Effector CD4-positive, alpha-beta T cell (primary cell): ENCODE measurements around the gene PAPSS2.

Experiments used
- DNase-seq: peaks from one replicate; pipeline ENCODE4 v3.0.0-alpha.2; 2020

Gene PAPSS2

DNA sequence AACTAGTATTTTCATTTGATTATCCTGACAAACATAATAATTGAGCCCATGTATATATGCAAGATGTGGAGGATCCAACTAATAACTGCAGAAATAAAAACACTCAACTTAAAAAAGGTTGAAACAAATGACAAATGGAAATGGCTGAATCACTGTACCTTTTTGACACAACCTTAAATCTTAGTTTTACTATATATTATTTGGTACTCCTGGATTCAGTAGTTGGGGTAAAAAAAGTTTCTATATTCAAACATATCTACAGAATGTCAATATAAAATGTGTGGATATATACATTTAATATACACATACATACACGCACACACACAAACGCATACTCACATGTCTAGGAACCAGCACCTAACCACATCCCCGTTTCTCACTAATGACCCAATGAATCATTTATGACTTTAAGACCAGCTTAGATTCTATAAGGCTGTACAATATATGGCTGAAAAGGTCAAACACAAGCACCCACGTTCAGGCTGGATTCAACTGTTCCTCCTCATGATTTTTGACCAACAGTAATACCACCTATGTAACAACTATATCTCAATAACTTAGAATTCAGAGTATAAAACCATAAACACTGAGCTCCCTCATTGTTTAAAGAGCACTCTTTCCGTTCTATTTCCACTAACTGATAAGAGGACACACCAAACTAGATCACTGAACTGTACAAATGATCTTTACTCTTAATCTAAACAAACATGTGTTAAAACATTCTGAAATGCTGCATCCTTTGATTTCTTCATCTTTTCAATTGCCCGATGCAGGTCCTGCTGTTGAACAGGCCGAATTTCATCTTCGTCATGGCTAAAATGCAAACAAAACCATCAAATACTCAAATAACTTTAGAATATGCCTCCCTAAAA, 94.6 kb downstream of the PAPSS2 start:
- no peak for DNase-seq

GRCh38 chr10:87757685-87758084, 98.0 kb downstream of the PAPSS2 start:
- DNase-seq = no peak

- no peak for DNase-seq
Observed at GRCh38 chr10:87759551-87759950, 99.9 kb downstream of the PAPSS2 start.

- DNase-seq = no peak
Observed at GRCh38 chr10:87760195-87760905, 100.7 kb downstream of the PAPSS2 start.

DNA sequence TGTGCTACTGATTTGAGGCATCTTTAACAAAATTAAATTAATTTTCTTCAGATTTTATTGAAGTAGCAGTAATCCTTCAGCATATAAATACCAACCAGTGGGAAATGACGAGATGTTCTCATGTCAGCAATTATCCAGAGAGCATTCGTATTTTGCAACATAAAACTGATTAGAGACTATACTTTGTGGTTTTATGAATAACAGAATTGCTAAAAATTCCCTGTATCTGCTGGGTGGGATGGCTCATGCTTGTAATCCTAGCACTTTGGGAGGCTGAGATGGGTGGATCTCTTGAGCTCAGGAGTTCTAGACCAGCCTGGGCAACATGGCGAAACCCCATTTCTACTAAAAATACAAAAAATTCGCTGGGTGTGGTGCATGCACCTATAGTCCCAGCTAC, 101.5 kb downstream of the PAPSS2 start:
- no peak for DNase-seq

- no peak for DNase-seq
Observed at GRCh38 chr10:87761892-87762291, 102.2 kb downstream of the PAPSS2 start.

DNA sequence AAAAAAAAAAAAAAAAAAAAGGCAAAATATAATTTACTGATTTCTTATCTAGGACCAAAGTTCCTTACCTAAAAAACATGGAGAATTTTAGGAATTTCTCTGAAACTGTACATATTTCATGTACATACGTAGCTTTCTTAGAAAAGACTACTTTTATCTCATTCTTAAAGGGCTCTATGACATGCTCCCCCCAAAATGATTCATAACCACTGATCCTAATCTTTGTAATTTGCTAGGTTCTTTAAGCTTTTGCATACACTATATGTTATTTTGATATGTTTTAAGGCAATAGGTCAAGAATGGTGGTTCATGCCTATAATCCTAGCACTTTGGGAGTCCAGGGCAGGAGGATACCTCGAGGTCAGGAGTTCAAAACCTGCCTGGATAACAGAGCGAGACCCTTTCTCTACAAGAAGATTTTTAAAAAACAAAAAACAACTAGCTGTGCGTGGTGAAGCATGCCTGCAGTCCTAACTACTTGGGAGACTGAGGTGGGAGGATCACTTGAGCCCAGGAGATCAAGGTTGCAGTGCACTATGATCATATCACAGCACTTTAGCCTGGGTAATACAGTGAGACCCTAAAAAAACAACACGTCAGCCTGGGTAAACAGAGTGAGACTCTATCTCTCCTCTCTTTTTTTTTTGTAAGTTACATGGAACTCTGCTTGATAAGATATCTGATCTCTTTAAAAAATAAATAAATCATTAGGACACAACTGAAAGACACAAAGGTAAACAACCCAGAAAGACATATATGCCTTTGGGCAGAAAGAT, 103.6 kb downstream of the PAPSS2 start:
- DNase-seq = no peak

GRCh38 chr10:87764072-87764934, 104.6 kb downstream of the PAPSS2 start:
- no peak for DNase-seq

- no peak for DNase-seq
Observed at GRCh38 chr10:87765666-87766376, 106.1 kb downstream of the PAPSS2 start.

- no peak for DNase-seq
Observed at GRCh38 chr10:87767253-87767652, 107.6 kb downstream of the PAPSS2 start.

DNA sequence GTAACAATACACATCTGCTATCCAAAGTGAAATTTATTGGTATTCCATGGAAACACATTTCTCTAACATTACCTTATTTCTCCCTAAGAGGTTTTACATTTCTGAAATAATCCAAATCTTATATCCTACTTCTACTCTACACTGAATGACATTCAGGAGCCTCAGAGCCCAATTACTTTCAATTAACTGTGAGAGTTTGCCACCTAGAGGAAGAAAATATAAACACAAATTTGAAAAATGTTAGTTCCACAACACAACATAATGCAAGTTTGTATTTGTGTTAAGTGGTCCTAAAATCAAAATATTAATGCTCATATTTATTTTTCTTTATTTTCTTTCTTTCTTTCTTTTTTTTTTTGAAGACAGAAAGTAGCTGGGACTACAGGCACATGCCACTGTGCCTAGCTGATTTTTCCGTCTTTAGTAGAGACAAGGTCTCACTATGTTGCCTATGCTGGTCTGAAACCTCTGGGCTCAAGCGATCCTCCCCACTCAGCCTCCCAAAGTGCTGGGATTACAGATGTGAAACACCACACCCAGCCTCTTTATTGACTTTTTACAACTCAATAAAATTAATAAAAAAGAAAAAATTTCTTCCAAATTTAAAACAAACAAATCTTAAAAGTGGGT, 112.3 kb downstream of the PAPSS2 start:
- no peak for DNase-seq

GRCh38 chr10:87775766-87776165, 116.1 kb downstream of the PAPSS2 start:
- no peak for DNase-seq

DNA sequence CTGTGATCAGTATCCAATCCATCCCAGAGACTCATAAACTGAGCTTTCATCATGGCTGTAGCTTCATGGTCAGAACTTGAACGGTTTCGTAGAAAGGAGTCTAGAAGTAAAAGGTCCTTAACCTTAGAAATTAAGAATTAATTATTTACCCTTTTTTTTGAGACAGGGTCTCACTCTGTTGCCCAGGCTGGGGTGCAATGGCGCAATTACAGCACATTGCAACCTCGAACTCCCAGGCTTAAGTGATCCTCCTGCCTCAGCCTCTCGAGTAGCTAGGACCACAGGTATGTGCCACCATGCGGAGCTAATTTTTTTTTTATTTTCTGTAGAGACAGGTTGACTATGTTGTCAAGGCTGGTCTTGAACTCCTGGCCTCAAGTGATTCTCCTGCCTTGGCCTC, 116.7 kb downstream of the PAPSS2 start:
- no peak for DNase-seq

GRCh38 chr10:87781545-87781944, 121.9 kb downstream of the PAPSS2 start:
- DNase-seq = no peak

DNA sequence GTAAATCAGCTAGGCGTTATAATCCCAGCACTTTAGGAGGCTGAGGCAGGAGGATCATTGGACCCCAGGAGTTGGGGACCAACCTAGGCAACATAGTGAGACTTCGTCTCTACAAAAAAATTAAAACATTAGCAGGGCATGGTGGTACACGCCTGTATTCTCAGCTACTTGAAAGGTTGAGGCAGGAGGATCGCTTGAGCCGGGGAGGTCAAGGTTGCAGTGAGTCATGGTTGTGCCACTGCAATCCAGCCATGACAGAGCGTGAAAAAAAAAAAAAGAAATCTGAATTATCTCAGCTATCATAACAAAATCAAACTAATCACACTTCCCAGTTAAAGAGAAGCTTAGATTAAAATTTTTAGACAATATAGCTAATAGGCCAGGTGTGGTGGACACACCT, 123.0 kb downstream of the PAPSS2 start:
- DNase-seq = no peak

- no peak for DNase-seq
Observed at GRCh38 chr10:87786421-87786820, 126.7 kb downstream of the PAPSS2 start.

DNA sequence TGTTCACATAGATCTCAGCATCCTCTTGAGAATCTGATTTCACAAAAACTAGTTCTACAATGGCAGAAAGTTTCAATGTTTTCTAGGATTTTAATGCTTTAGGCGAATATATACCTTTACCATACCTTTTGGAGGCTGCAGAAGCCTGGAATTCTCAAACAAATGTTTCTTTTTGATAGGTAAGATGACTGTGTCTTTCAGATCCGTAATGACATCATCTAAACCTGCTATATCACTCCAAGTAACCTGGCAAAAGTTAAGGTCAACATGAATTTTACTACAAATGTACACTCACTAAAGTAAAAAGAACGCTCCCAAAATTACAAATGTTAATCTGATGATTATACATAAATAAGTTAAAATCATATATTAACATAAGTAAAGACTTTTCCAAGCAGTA, 130.5 kb downstream of the PAPSS2 start:
- DNase-seq = no peak

GRCh38 chr10:87794285-87794684, 134.6 kb downstream of the PAPSS2 start:
- no peak for DNase-seq
